Measurements from ENCODE around the gene GNG12. TPM values are rescaled to one million over a fixed set of nuclear protein-coding genes. Genes with fewer than 3 reads are reported as not detected.

Gene GNG12
- total RNA-seq, 1 experiment from 2014 or later = 14.3 TPM

DNA sequence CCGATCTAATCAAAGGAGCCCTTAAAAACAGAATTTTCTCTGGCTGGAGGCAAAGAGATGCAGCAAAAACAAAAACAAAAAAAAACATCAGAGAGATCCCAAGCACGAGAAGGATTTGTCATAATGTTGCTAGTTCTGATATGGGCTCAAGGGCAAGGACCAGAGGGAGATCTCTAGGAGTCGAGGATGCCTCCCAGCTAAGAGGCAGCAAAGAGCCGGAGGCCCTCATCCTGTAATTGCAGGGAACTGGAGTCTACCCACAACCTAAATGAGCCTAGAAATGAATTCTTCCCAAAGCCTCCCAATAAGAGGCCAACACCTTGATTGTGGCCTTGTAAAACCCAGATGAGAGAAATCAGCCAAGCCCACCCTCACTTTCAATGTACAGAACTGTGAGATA, 12.0 kb downstream of the GNG12 start:
- WGBS (ENCODE audit: extremely low coverage, insufficient read length, low lambda C conversion rate) = no CpG with 5 or more reads among the region's 4 CpGs
- H2AFZ ChIP-seq (ENCODE audit: low read length) = no peak overlapping the region
- TF ChIP-seq, protein P1, sequence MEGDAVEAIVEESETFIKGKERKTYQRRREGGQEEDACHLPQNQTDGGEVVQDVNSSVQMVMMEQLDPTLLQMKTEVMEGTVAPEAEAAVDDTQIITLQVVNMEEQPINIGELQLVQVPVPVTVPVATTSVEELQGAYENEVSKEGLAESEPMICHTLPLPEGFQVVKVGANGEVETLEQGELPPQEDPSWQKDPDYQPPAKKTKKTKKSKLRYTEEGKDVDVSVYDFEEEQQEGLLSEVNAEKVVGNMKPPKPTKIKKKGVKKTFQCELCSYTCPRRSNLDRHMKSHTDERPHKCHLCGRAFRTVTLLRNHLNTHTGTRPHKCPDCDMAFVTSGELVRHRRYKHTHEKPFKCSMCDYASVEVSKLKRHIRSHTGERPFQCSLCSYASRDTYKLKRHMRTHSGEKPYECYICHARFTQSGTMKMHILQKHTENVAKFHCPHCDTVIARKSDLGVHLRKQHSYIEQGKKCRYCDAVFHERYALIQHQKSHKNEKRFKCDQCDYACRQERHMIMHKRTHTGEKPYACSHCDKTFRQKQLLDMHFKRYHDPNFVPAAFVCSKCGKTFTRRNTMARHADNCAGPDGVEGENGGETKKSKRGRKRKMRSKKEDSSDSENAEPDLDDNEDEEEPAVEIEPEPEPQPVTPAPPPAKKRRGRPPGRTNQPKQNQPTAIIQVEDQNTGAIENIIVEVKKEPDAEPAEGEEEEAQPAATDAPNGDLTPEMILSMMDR (conservative IDR thresholded peaks at IDR 0.05) = no peak

More for the DNA sequence above, 12.0 kb downstream of the GNG12 start:
- Mint-ChIP-seq H3K36me3 (ENCODE audit: insufficient read depth in 1 of 3, low read depth in 3 of 3) (peaks cover 2 to 14% (median 7%) of the 10 kb centered on the region in 3 experiments; a peak in 5 of 7 replicates), H3K27ac (no peak overlapping the region; a peak in 1 of 7 replicates), H3K27me3 (ENCODE audit: low read depth) (no peaks in the 10 kb centered on the region), H3K4me3 (no peak overlapping the region), H3K4me1 (peaks cover 31 to 32% of the 10 kb centered on the region in 2 experiments), H3K9me3 (peaks cover 0 to 6% of the 10 kb centered on the region in 2 experiments; a peak in 2 of 5 replicates)
- no peak overlapping the region for H4K91ac ChIP-seq (ENCODE audit: insufficient read length, low read depth, low read length)
- H3K4me2 ChIP-seq (ENCODE audit: insufficient read depth, insufficient read length, low read length) = no peak overlapping the region
- H2AK5ac ChIP-seq (ENCODE audit: insufficient read length, low read length) = no peak overlapping the region
- H3K79me2 ChIP-seq (ENCODE audit: insufficient read depth, low read length) = no peaks in the 10 kb centered on the region
- DNase-seq = no peak
- no peak overlapping the region for H2BK15ac ChIP-seq (ENCODE audit: low read depth, low read length)
- H3K23me2 ChIP-seq (ENCODE audit: insufficient read length, low read depth, low read length, poor library complexity, severe bottlenecking) = no peaks in the 10 kb centered on the region
- no peak overlapping the region for H3K18ac ChIP-seq (ENCODE audit: insufficient read length, low read depth, low read length)
- no peaks in the 10 kb centered on the region for H4K20me1 ChIP-seq (ENCODE audit: control insufficient read depth, insufficient read depth, insufficient read length)
- no peaks in the 10 kb centered on the region for H3K79me1 ChIP-seq (ENCODE audit: insufficient read depth, low read depth, low read length, poor library complexity, severe bottlenecking)
- H3K14ac ChIP-seq (ENCODE audit: insufficient read depth, low read length) = no peak overlapping the region
- H3K27me3 ChIP-seq (ENCODE audit: insufficient read depth, low read length) = no peaks in the 10 kb centered on the region
- no peak overlapping the region for H3K27ac ChIP-seq (ENCODE audit: insufficient read length, low read depth, low read length)
- H4K8ac ChIP-seq (replicated peaks; ENCODE audit: insufficient read length, low read depth, low read length) = no peak overlapping the region
- no peak overlapping the region for H3K23ac ChIP-seq (ENCODE audit: insufficient read length, low read depth, low read length)
- H2BK120ac ChIP-seq (ENCODE audit: low read depth, low read length, poor library complexity, severe bottlenecking) = no peak overlapping the region
- peaks cover 9% of the 10 kb centered on the region; the same call in 1 of the 2 replicates for H3K4me1 ChIP-seq (ENCODE audit: insufficient read depth, low read length)
- H2BK5ac ChIP-seq (ENCODE audit: insufficient read length, low read length) = no peak overlapping the region
- no peak overlapping the region for H3T11ph ChIP-seq (ENCODE audit: low read length)
- no peak overlapping the region for H3K9ac ChIP-seq (ENCODE audit: extremely low read depth, insufficient read length, low read length)
- no peak overlapping the region for H4K5ac ChIP-seq (ENCODE audit: insufficient read length, low read depth, low read length)
- H3K9me3 ChIP-seq (ENCODE audit: control insufficient read depth, low read depth, low read length) = no peaks in the 10 kb centered on the region
- H2BK20ac ChIP-seq (ENCODE audit: low read depth, low read length, poor library complexity, severe bottlenecking) = no peak overlapping the region
- no peak overlapping the region for H3K56ac ChIP-seq (ENCODE audit: insufficient read length, low read depth, low read length)
- no peak overlapping the region for H2BK12ac ChIP-seq (ENCODE audit: insufficient read length, low read depth, low read length)
- H3K4ac ChIP-seq (ENCODE audit: low read depth, low read length) = no peak overlapping the region

Data from H9 (cell line).